Stomach smooth muscle (tissue), 2 donors: Measurements from ENCODE around the gene MYT1.
"Not testable (repeated sequence)": the region's sequence is repeated elsewhere in the genome, so short reads cannot be mapped to it uniquely, and the experiment has no call there.

ENCODE experiments used
- H3K27ac ChIP-seq: one replicate; pipeline ENCODE4 v1.7.0; 2013; ENCODE audit warnings: mild to moderate bottlenecking, low read length, inconsistent platforms
- H3K27me3 ChIP-seq, 2 donors: one replicate each; pipeline ENCODE4 v1.7.0; 2013; ENCODE audit warnings: low read length in 2 of 2; ENCODE audit not compliant: insufficient read depth in 2 of 2, control insufficient read depth in 1 of 2
- H3K36me3 ChIP-seq, 2 donors: one replicate each; pipeline ENCODE4 v1.7.0; 2013; ENCODE audit warnings: low read length in 2 of 2; ENCODE audit not compliant: control insufficient read depth in 2 of 2, insufficient read depth in 2 of 2
- H3K4me1 ChIP-seq: one replicate; pipeline ENCODE4 v1.7.0; 2013; ENCODE audit warnings: low read length; ENCODE audit not compliant: control insufficient read depth, insufficient read depth
- H3K4me3 ChIP-seq, 2 donors: one replicate each; pipeline ENCODE4 v1.7.0; 2013; ENCODE audit warnings: low read length in 2 of 2
- H3K9ac ChIP-seq, 2 donors: one replicate each; pipeline ENCODE4 v1.7.0; 2013; ENCODE audit warnings: low read length in 2 of 2, mild to moderate bottlenecking in 1 of 2
- H3K9me3 ChIP-seq, 2 donors: one replicate each; pipeline ENCODE4 v1.7.0; 2013; ENCODE audit warnings: low read length in 2 of 2; ENCODE audit not compliant: control insufficient read depth in 2 of 2
- donor health status: healthy.
- donor health status: Pancreatic carcinoma.

MYT1 gene

GRCh38 chr20:64228086-64228653 is 63.9 kb downstream of the MYT1 start:
- Histone ChIP-seq H3K4me1 (peaks cover 14% of the 10 kb centered on the region), H3K9me3 (no peaks in the 10 kb centered on the region), H3K4me3 (no peak overlapping the region), H3K36me3 (no peaks in the 10 kb centered on the region), H3K27ac (no peak overlapping the region), H3K27me3 (peaks cover 9 to 13% of the 10 kb centered on the region in 2 donors), H3K9ac (no peak overlapping the region)

DNA sequence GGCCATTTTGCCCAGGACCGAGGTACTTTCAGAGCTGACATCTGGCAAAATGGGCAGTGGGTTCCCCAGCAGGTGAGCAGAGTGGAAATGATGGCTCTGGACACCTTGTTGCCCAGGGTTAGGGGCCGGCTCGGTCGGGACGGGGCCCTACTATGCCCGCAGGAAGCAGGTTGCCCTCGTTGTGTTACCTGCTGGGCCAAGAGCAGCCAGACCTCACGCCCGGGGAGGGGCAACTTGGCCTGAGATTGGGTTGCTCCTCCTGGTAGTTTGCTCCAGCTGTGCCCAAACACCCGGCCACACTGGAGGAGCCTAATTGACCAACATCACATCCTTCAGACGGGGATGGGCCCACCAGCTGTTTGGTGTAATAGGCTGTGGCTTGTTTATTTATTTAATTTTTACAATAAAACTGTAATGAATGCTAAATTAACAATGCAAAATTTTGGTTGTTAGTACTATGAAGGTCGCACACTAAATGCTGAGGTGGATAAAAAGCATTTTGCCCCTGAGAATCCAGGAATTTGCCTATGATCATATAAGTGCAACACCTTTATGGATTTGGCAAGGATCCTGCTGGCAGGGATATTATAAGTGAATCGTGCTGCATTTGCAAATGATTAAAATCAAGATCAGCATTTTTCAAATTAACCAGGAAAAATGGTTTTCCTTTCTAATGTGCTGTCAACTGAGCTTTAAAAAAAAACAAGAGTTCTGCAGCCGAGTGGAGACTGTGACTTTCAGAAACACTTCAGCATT is 64.7 kb downstream of the MYT1 start:
- Histone ChIP-seq H3K27ac (no peak overlapping the region), H3K9me3 (no peaks in the 10 kb centered on the region), H3K4me1 (peaks cover 7% of the 10 kb centered on the region), H3K9ac (no peak overlapping the region), H3K36me3 (no peaks in the 10 kb centered on the region), H3K27me3 (peaks cover 7 to 13% of the 10 kb centered on the region in 2 donors), H3K4me3 (no peak overlapping the region)

DNA sequence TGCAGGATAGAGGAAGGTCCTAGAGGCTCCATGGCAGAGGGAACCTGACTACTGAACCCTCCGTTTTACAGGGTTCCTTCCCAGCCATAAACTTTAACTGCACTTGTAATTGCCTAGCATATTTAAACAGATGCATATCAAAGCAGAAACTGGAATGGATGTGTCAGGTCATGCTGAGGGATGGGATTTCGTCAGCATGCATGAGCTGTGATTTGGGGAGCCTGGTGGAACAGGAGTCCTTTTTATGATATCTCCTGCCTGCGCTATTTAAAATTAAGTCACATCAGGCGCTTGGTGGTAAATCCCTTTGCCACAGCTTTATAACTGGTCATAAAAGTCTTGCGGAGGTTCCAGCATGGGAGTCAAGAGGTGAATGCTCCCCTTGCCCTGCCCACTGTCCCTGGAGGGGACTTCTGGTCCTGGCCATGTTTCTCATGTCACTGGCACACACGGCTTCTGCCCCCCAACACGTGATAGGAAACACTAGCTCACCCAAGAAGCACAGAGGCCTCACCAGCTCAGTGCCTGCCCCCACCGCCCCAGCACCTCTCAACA is 65.3 kb downstream of the MYT1 start:
- Histone ChIP-seq H3K36me3 (no peaks in the 10 kb centered on the region), H3K27ac (no peak overlapping the region), H3K9me3 (no peaks in the 10 kb centered on the region), H3K9ac (no peak overlapping the region), H3K27me3 (peaks cover 2 to 10% of the 10 kb centered on the region in 2 donors), H3K4me1 (peaks cover 3% of the 10 kb centered on the region), H3K4me3 (no peak overlapping the region)

- no peaks in the 10 kb centered on the region for H3K9me3 ChIP-seq
- H3K9ac ChIP-seq: no peak overlapping the region
- no peak overlapping the region for H3K27ac ChIP-seq
- no peaks in the 10 kb centered on the region for H3K36me3 ChIP-seq
- no peak overlapping the region for H3K4me3 ChIP-seq
- H3K27me3 ChIP-seq: peaks cover 0 to 8% of the 10 kb centered on the region in 2 donors
- H3K4me1 ChIP-seq: no peaks in the 10 kb centered on the region
These were observed 66.4 kb downstream of the MYT1 start for GRCh38 chr20:64230461-64231145.

DNA sequence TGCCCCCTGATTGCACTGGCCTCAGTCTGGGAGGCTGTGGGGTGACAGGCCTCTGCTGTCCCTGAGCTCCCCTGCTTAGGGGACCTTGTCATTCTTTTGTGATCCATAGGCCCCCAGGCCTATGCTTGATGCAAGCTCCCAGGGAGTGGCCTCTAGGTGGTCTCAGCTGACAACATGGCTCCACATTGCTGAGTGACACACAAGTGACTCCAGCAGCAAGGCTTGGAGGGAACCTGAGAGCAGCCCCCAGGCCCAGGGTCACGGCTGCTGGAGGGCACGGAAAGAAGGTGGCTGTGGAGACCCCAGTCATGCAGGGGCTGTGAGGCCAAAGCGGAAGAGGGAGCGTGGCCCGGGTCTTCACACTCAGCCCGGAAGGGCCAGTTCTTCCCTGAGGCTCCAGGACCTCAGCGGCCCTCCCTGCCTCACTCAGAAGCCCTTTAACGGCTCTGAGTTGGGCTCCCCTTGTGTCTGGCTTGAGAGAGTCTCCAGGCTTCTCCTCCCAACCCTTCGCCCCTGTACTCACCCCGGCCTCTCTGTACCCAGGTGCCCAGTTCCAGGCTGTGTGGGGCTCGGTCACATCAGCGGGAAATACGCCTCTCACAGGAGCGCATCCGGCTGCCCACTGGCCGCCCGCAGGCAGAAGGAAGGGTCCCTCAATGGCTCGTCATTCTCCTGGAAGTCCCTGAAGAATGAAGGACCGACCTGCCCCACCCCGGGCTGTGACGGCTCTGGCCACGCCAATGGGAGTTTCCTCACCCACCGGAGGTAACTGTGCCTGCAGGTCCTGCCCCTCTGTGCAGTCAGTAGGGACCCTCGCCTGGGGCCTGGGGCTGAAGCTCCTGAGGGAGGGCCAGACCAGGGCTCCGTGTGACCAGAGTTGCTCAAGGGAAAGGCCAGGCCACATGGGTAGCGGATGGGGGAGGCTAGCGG is 67.6 kb downstream of the MYT1 start:
- Histone ChIP-seq H3K9ac (no peak overlapping the region), H3K27ac (no peak overlapping the region), H3K27me3 (peaks cover 0 to 8% of the 10 kb centered on the region in 2 donors), H3K4me3 (no peak overlapping the region), H3K4me1 (no peaks in the 10 kb centered on the region), H3K9me3 (no peaks in the 10 kb centered on the region), H3K36me3 (no peaks in the 10 kb centered on the region)

DNA sequence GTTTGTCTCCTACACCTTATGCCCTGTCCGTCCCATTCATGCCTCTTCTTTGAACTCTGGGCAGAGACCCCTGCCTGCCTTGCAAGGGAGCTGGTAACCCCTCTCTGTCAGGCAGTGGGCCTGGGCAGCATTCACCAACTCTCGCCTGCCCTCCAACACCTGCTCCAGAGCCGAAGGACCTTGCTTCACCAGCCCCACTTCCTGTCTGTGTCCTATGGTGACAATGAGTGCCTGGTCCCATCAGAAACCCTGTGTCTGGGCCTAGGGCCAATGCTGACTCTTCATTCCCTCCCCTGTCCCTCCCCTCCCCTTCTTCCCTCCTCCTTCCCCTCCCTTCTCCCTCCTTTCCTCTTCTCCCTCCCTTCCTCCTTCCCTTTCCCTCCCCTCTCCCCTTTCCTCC is 68.5 kb downstream of the MYT1 start:
- Histone ChIP-seq H3K4me3 (no peak overlapping the region), H3K9me3 (no peaks in the 10 kb centered on the region), H3K36me3 (no peaks in the 10 kb centered on the region), H3K9ac (no peak overlapping the region), H3K4me1 (no peaks in the 10 kb centered on the region), H3K27ac (no peak overlapping the region), H3K27me3 (peaks cover 0 to 8% of the 10 kb centered on the region in 2 donors)

DNA sequence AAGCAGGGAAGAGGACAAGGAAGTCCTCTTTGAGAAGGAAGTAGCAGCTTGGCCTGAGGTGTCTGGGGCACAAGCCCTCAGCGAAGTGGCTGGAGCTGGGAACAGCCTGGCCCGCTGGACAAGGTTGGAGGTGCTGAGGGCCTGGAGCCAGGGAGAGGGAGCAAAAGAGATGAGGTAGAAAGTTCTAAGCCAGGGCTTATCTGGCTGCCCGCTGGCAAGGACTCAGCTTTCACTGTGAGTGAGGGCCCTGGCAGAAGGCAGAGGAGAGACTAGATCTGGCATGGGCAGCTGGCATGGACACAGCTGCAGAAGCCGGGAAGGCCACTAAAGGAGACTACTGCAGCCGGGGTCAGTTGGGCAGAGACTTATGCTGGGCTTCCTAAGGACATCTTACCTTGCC is 69.5 kb downstream of the MYT1 start:
- H3K9ac ChIP-seq: no peak overlapping the region
- H3K27ac ChIP-seq: no peak overlapping the region
- no peaks in the 10 kb centered on the region for H3K4me1 ChIP-seq
- H3K4me3 ChIP-seq: no peak overlapping the region
- H3K36me3 ChIP-seq: no peaks in the 10 kb centered on the region
- H3K27me3 ChIP-seq: peaks cover 0 to under 1% of the 10 kb centered on the region in 2 donors
- H3K9me3 ChIP-seq: no peaks in the 10 kb centered on the region

DNA sequence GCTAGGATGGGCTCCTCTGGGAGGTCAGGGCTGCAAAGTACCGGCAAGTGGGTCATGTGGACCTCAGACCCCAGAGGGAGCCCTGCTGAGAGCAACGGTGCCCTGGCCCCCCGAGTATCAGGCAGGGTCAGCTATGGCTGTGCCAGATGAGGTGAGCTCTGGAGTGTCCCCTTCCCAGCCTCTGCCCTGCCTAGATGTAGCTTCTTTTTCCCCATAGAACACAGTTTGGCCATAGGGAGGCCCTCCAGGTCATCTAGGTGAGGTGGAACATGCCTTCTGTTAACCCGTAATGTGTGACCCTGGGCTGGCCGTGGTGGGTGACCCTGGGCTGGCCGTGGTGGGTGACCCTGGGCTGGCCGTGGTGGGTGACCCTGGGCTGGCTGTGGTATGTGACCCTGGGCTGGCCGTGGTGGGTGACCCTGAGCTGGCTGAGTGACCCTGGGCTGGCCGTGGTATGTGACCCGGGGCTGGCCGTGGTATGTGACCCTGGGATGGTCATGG is 70.1 kb downstream of the MYT1 start:
- Histone ChIP-seq H3K27ac (no peak overlapping the region), H3K4me3 (no peak overlapping the region), H3K4me1 (no peaks in the 10 kb centered on the region), H3K27me3 (no peaks in the 10 kb centered on the region), H3K9ac (no peak overlapping the region), H3K9me3 (no peaks in the 10 kb centered on the region), H3K36me3 (no peaks in the 10 kb centered on the region)

DNA sequence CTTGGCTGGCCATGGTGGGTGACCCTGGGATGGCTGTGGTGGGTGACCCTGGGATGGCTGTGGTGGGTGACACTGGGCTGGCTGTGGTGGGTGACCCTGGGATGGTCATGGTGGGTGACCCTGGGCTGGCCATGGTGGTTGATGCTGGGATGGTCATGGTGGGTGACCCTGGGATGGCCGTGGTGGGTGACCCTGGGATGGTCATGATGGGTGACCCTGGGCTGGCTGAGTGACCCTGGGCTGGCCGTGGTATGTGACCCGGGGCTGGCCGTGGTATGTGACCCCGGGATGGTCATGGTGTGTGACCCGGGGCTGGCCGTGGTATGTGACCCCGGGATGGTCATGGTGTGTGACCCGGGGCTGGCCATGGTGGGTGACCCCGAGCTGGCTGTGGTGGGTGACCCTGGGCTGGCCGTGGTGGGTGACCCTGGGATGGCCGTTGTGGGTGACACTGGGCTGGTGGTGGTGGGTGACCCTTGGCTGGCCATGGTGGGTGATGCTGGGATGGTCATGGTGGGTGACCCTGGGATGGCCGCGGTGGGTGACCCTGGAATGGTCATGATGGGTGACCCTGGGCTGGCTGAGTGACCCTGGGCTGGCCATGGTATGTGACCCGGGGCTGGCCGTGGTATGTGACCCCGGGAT is 70.8 kb downstream of the MYT1 start:
- not testable (repeated sequence) for H3K4me3 ChIP-seq, H3K9ac ChIP-seq, H3K27me3 ChIP-seq, H3K9me3 ChIP-seq, H3K27ac ChIP-seq, H3K4me1 ChIP-seq, H3K36me3 ChIP-seq
